ENCODE measurements around the gene KLHL29.

DNA sequence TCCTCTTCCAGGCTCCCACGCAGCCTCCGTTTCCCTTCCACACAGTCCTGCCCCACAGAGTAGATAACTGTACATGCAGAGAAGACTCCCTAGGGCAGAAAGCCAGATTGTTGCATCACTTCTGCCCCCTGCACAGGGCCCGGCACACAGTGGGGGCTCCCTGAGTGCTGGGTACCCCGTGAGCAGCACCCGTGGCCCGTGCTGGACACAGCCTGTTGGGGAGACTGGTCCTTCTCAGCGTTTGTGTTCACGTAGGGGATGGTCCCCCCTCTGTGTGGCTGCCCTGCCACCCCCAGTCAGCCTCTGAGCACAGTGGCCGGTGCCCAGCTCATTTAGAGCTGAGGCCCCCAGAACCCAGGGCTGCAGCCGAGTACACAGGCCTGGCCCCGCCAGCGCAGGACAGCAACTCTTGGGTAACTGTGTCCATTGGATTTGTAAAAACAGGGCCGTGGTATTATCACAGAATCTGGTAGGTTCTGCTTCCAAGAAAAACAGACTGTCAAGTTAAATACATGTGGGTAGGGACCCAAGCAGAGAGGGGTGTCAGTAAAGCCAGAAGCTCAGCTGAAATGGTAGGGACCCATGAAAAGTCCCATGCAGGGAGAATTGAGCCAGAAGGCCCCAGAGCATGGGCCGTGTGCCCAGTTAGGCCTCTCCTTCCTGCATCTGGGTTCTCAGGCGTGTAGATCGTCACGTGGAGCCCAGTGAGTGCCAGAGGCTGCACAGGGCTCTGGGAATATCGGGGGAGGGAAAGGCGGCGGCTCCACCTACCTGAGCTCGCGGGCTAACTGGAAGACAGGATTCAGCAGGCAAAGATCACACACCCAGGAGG is 284.6 kb downstream of the KLHL29 start:
- TF ChIP-seq, protein P1, sequence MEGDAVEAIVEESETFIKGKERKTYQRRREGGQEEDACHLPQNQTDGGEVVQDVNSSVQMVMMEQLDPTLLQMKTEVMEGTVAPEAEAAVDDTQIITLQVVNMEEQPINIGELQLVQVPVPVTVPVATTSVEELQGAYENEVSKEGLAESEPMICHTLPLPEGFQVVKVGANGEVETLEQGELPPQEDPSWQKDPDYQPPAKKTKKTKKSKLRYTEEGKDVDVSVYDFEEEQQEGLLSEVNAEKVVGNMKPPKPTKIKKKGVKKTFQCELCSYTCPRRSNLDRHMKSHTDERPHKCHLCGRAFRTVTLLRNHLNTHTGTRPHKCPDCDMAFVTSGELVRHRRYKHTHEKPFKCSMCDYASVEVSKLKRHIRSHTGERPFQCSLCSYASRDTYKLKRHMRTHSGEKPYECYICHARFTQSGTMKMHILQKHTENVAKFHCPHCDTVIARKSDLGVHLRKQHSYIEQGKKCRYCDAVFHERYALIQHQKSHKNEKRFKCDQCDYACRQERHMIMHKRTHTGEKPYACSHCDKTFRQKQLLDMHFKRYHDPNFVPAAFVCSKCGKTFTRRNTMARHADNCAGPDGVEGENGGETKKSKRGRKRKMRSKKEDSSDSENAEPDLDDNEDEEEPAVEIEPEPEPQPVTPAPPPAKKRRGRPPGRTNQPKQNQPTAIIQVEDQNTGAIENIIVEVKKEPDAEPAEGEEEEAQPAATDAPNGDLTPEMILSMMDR (IDR thresholded peaks at IDR 0.05): no peak
- TF ChIP-seq EZH2 (IDR thresholded peaks at IDR 0.05; ENCODE audit: borderline replicate concordance, insufficient read depth, low read depth, low read length, poor library complexity, severe bottlenecking): no peak

Measured in B cell (primary cell).